ENCODE data around the gene HLA-DRB5.
"Not testable (repeated sequence)": the region's sequence is repeated elsewhere in the genome, so short reads cannot be mapped to it uniquely, and the experiment has no call there.

HLA-DRB5 gene

GRCh38 chr6:32551410-32551809 lies 21.3 kb upstream of the HLA-DRB5 start:
- DNase-seq (ENCODE audit: low read depth, low spot score) = no peak
- no peak overlapping the region for H3K4me3 ChIP-seq (ENCODE audit: low read depth, low read length)
- TF ChIP-seq CTCF (IDR thresholded peaks at IDR 0.05; ENCODE audit: low read depth, low read length) = no peak
- in situ Hi-C loops (cut with HindIII; ENCODE audit: low sequenced_read_pairs) = no loop called here

GRCh38 chr6:32539839-32540238 lies 9.8 kb upstream of the HLA-DRB5 start:
- in situ Hi-C loops (cut with HindIII; ENCODE audit: low sequenced_read_pairs) = no loop called here
- no peak for DNase-seq (ENCODE audit: low read depth, low spot score)
- TF ChIP-seq CTCF (IDR thresholded peaks at IDR 0.05; ENCODE audit: low read depth, low read length) = no peak
- no peak overlapping the region for H3K4me3 ChIP-seq (ENCODE audit: low read depth, low read length)

GRCh38 chr6:32530431-32530793 lies 325 bp upstream of the HLA-DRB5 start:
- H3K4me3 ChIP-seq (ENCODE audit: low read depth, low read length); in situ Hi-C loops (cut with HindIII; ENCODE audit: low sequenced_read_pairs): not testable (repeated sequence)

GRCh38 chr6:32522302-32523047 lies 7.6 kb downstream of the HLA-DRB5 start:
- no peak for DNase-seq (ENCODE audit: low read depth, low spot score)
- no peak overlapping the region for H3K4me3 ChIP-seq (ENCODE audit: low read depth, low read length)
- in situ Hi-C loops (cut with HindIII; ENCODE audit: low sequenced_read_pairs) = no loop called here
- TF ChIP-seq CTCF (IDR thresholded peaks at IDR 0.05; ENCODE audit: low read depth, low read length) = no peak

More at GRCh38 chr6:32530431-32530793, 325 bp upstream of the HLA-DRB5 start:
- DNase-seq (ENCODE audit: low read depth, low spot score) = not testable (repeated sequence)

- no peak overlapping the region for H3K4me3 ChIP-seq (ENCODE audit: low read depth, low read length)
- in situ Hi-C loops (cut with HindIII; ENCODE audit: low sequenced_read_pairs) = no loop called here
- no peak for TF ChIP-seq CTCF (IDR thresholded peaks at IDR 0.05; ENCODE audit: low read depth, low read length)
- DNase-seq (ENCODE audit: low read depth, low spot score) = no peak
Measured at GRCh38 chr6:32519910-32520258, 10.2 kb downstream of the HLA-DRB5 start.

GRCh38 chr6:32519118-32519909 lies 10.8 kb downstream of the HLA-DRB5 start:
- in situ Hi-C loops (cut with HindIII; ENCODE audit: low sequenced_read_pairs) = no loop called here
- no peak for DNase-seq (ENCODE audit: low read depth, low spot score)
- no peak for TF ChIP-seq CTCF (IDR thresholded peaks at IDR 0.05; ENCODE audit: low read depth, low read length)
- H3K4me3 ChIP-seq (ENCODE audit: low read depth, low read length) = no peak overlapping the region

Measured in astrocyte of the spinal cord (primary cell).